HepG2 (cell line): ENCODE results near the gene RAPGEF2. TPM values are rescaled to one million over a fixed set of nuclear protein-coding genes. Genes with fewer than 3 reads are reported as not detected.
"Not testable (repeated sequence)": the region's sequence is repeated elsewhere in the genome, so short reads cannot be mapped to it uniquely, and the experiment has no call there.

Experiments used
- ATAC-seq: fragments of 200-7000 bp; cut with Tn5 transposase; 3 replicates; pipeline ENCODE4 v1.9.1; 2020; ENCODE audit warnings: mild to moderate bottlenecking, moderate library complexity
- BruUV-seq: library from RNA; stranded (reverse); fragments of 400-500 nt; replicated peaks from 2 replicates; lab custom pipeline; 2021; lab: Mats Ljungman, UMichigan
- CTCF ChIA-PET: fragments of 300-600 bp; formaldehyde crosslinking; extraction: SDS; loops from one replicate; lab custom pipeline; 2021; ENCODE audit warnings: low total read pairs, inconsistent platforms, low intra/inter-chr PET ratio; lab: Yijun Ruan, JAX
- POLR2A ChIA-PET: fragments of 350-600 bp; sonication (Branson Sonifier 250); formaldehyde crosslinking; loops from one replicate; lab custom pipeline; 2020; ENCODE audit warnings: antibody characterized with exemption, inconsistent platforms; lab: Yijun Ruan, JAX
- DNase-seq: peaks from one replicate; pipeline ENCODE4 v3.0.0-alpha.2; 2015; ENCODE audit warnings: low spot score
- FAIRE-seq: peaks from 3 replicates; lab custom pipeline; 2011; peaks lifted over from hg19 to GRCh38; lab: Jason Lieb, UNC
- H2AFZ ChIP-seq: one replicate; pipeline ENCODE4 v1.6.1; 2011; ENCODE audit warnings: low read length, inconsistent platforms
- H3K27ac ChIP-seq: fragments of 300-600 bp; 3 replicates; pipeline ENCODE4 v1.8.0; 2011; ENCODE audit warnings: mixed run types, mild to moderate bottlenecking, mixed read lengths, low read length, inconsistent platforms; ENCODE audit not compliant: insufficient read depth; ENCODE audit errors: extremely low read length
- H3K27me3 ChIP-seq, 2 experiments: fragments of 200-600 bp in 1 of 2; 2 replicates in 1 of 2; 3 replicates in 1 of 2; pipeline versions ENCODE4 v1.6.0 to v1.8.0; 2011; ENCODE audit warnings: low read length in 2 of 2, mild to moderate bottlenecking in 2 of 2, moderate library complexity in 2 of 2, inconsistent platforms in 1 of 2; ENCODE audit not compliant: insufficient read depth in 2 of 2, control insufficient read depth in 1 of 2
- H3K36me3 ChIP-seq, 2 experiments: fragments of 200-600 bp in 1 of 2; replicated peaks in 1 of 2; 2 replicates in 1 of 2; 3 replicates in 1 of 2; pipeline versions ENCODE4 v1.5.1 to v1.8.0; 2011; ENCODE audit warnings: low read length in 2 of 2, inconsistent platforms in 1 of 2; ENCODE audit not compliant: insufficient read depth in 2 of 2, control insufficient read depth in 1 of 2
- H3K4me1 ChIP-seq: 2 replicates; pipeline ENCODE4 v1.5.1; 2012; ENCODE audit warnings: low read length, inconsistent platforms; ENCODE audit not compliant: insufficient read depth
- H3K4me2 ChIP-seq: 2 replicates; pipeline ENCODE4 v1.6.0; 2011; ENCODE audit warnings: low read depth, low read length, inconsistent platforms
- H3K4me3 ChIP-seq, 3 experiments: fragments of 200-600 bp in 1 of 3; sonication (generic), shearing (Covaris generic) in 1 of 3; replicated peaks in 1 of 3; 2 replicates each; pipeline ENCODE4 v1.5.1; 2011 to 2016; ENCODE audit warnings: low read length in 3 of 3, inconsistent platforms in 2 of 3, low read depth in 2 of 3, mild to moderate bottlenecking in 2 of 3, control low read depth in 1 of 3, mixed read lengths in 1 of 3; ENCODE audit not compliant: insufficient read depth in 1 of 3
- H3K79me2 ChIP-seq: one replicate; pipeline ENCODE4 v1.6.1; 2011; ENCODE audit warnings: low read length, inconsistent platforms; ENCODE audit not compliant: insufficient read depth
- H3K9ac ChIP-seq: 2 replicates; pipeline ENCODE4 v1.6.0; 2011; ENCODE audit warnings: mild to moderate bottlenecking, low read depth, low read length, inconsistent platforms; ENCODE audit not compliant: insufficient read depth
- H3K9me3 ChIP-seq: 2 replicates; pipeline ENCODE4 v1.5.1; 2012; ENCODE audit warnings: mild to moderate bottlenecking, low read length
- H4K20me1 ChIP-seq: 2 replicates; pipeline ENCODE4 v1.6.0; 2011; ENCODE audit warnings: inconsistent platforms, mild to moderate bottlenecking, low read length, moderate library complexity; ENCODE audit not compliant: insufficient read depth
- ARID5B ChIP-seq: IDR thresholded peaks from 2 replicates; pipeline ENCODE4 v1.4.0; 2020; ENCODE audit warnings: mild to moderate bottlenecking, missing genetic modification reagents
- CEBPB ChIP-seq: IDR thresholded peaks from 2 replicates; pipeline ENCODE4 v1.6.1; 2011; ENCODE audit warnings: low read depth, low read length, improper control_type of control experiment, borderline replicate concordance
- CEBPG ChIP-seq: IDR thresholded peaks from 2 replicates; pipeline ENCODE4 v1.6.1; 2016
- FOXP1 ChIP-seq, 2 experiments: fragments of 450-650 bp in 1 of 2; IDR thresholded peaks; 2 replicates each; pipeline ENCODE4 v1.6.1; 2017 to 2018; ENCODE audit warnings: antibody characterized with exemption in 1 of 2
- GATAD2A ChIP-seq: IDR thresholded peaks from 2 replicates; pipeline ENCODE4 v1.6.1; 2016
- JUND ChIP-seq: sonication (generic); formaldehyde crosslinking; IDR thresholded peaks from 2 replicates; pipeline ENCODE4 v1.8.0; 2022; ENCODE audit warnings: mild to moderate bottlenecking, missing genetic modification reagents
- STAT6 ChIP-seq: sonication (generic); formaldehyde crosslinking; IDR thresholded peaks from 2 replicates; pipeline ENCODE4 v1.4.0; 2020; ENCODE audit warnings: missing genetic modification reagents, mild to moderate bottlenecking, borderline replicate concordance
- ZBTB20 ChIP-seq: sonication (generic); formaldehyde crosslinking; IDR thresholded peaks from 2 replicates; pipeline ENCODE4 v1.8.1; 2023; ENCODE audit warnings: missing genetic modification reagents, low read depth, mild to moderate bottlenecking, borderline replicate concordance
- whole genome bisulfite sequencing: methylation state at CpG from one replicate; pipeline ENCODE4 v1.1.6; 2017; ENCODE audit warnings: low lambda C conversion rate; 5-methylcytosine and 5-hydroxymethylcytosine counted together
- in situ Hi-C: cut with HindIII; loops from 2 replicates; pipeline ENCODE4 v1.10.0; 2017; ENCODE audit warnings: low pct_unique_long_range_greater_than_20kb; ENCODE audit not compliant: extremely low pct_ligation_motif_present
- intact Hi-C: fragments of 100-400 bp; cut with micrococcal nuclease; formaldehyde crosslinking; loops from one replicate; pipeline ENCODE4 v1.10.0; 2022; ENCODE audit not compliant: unreplicated experiment
- polyA plus RNA-seq, 8 experiments: library from polyadenylated mRNA; depleted of rRNA in 3 of 8; stranded (reverse) in 7 of 8; unstranded in 1 of 8; fragments of >200 nt; fragmentation: Illumina TruSeq in 4 of 8; extraction: Trizol in 4 of 8; gene quantifications; 2 replicates each; pipeline versions ENCODE4 v1.2.1 to v1.2.3, GENCODE V29; 2011 to 2016; ENCODE audit warnings: low read depth in 4 of 8, missing spikeins in 1 of 8, mixed read lengths in 1 of 8; ENCODE audit not compliant: insufficient read depth in 1 of 8
- total RNA-seq, 5 experiments: library from RNA; depleted of rRNA; stranded (reverse); fragments of >200 nt; fragmentation: Illumina TruSeq; extraction: Trizol; gene quantifications; 2 replicates each; pipeline ENCODE4 v1.2.3, GENCODE V29; 2016; ENCODE audit warnings: low read depth in 1 of 5

The RAPGEF2 gene
- total and polyA plus RNA-seq, 2 of the 13 experiments (the other 11 are each of a cell fraction or from before 2014, with no cell fraction given), result 19.2 to 23.0 TPM

GRCh38 chr4:159116693-159117092 lies 13.8 kb downstream of the RAPGEF2 start:
- ATAC-seq, H3K9ac ChIP-seq, DNase-seq, H3K4me2 ChIP-seq, H2AFZ ChIP-seq, H3K36me3 ChIP-seq, H3K27me3 ChIP-seq, BruUV-seq, intact Hi-C loops, FAIRE-seq, H3K4me3 ChIP-seq, POLR2A ChIA-PET, CTCF ChIA-PET, H3K9me3 ChIP-seq, H4K20me1 ChIP-seq, in situ Hi-C loops, H3K27ac ChIP-seq: not testable (repeated sequence)
- H3K79me2 ChIP-seq, result peaks cover 38% of the 10 kb centered on the region
- peaks cover 22% of the 10 kb centered on the region for H3K4me1 ChIP-seq

GRCh38 chr4:159117564-159117963 lies 14.7 kb downstream of the RAPGEF2 start:
- H2AFZ ChIP-seq, result no peak overlapping the region
- H3K36me3 ChIP-seq, result no peaks in the 10 kb centered on the region
- 82% methylated on average over 2 of the region's 2 CpGs for WGBS
- H3K9ac ChIP-seq, result no peak overlapping the region
- CTCF ChIA-PET, result no interaction called here
- BruUV-seq, result no TSS peak
- no peak overlapping the region for H3K4me3 ChIP-seq
- no peaks in the 10 kb centered on the region for H4K20me1 ChIP-seq
- no peak overlapping the region for H3K4me2 ChIP-seq
- FAIRE-seq (no peak), ATAC-seq (peak; percentile 53; the same call in 1 of the 3 replicates), DNase-seq (peak; percentile 41)
- POLR2A ChIA-PET, result no interaction called here
- H3K27me3 ChIP-seq, result no peaks in the 10 kb centered on the region
- H3K9me3 ChIP-seq, result no peaks in the 10 kb centered on the region
- in situ Hi-C loops, result no loop called here
- H3K4me1 ChIP-seq, result peaks cover 22% of the 10 kb centered on the region
- peaks cover 37% of the 10 kb centered on the region for H3K79me2 ChIP-seq
- H3K27ac ChIP-seq, result no peak overlapping the region
- intact Hi-C loops, result no loop called here
- TF ChIP-seq JUND (CRISPR knock-in tag), result no peak
- no peak for TF ChIP-seq ZBTB20
- TF ChIP-seq ARID5B (CRISPR knock-in tag), result peak; percentile 35; the same call in 1 of the 2 replicates
- peak; percentile 48; the same call in 1 of the 2 replicates for TF ChIP-seq GATAD2A
- peak; percentile 59 for TF ChIP-seq CEBPG (CRISPR knock-in tag)
- TF ChIP-seq CEBPB, result peak; percentile 85
- no peak for TF ChIP-seq STAT6 (CRISPR knock-in tag)
- TF ChIP-seq FOXP1 (IDR thresholded peaks at IDR 0.05), result no peak
- TF ChIP-seq FOXP1 (CRISPR knock-in tag; IDR thresholded peaks at IDR 0.05), result 0 out of 2 replicates have a peak, but pooled peaks have one; percentile 11
